ENCODE results near the gene CST4.
"Not testable (repeated sequence)": the region's sequence is repeated elsewhere in the genome, so short reads cannot be mapped to it uniquely, and the experiment has no call there.

CST4 gene

GRCh38 chr20:23640671-23641667 lies 47.9 kb downstream of the CST4 start:
- no peak for DNase-seq (ENCODE audit: low read depth)

- DNase-seq (ENCODE audit: low read depth), result no peak
Measured at GRCh38 chr20:23640018-23640601, 48.7 kb downstream of the CST4 start.

GRCh38 chr20:23639490-23639958 lies 49.3 kb downstream of the CST4 start:
- DNase-seq (ENCODE audit: low read depth), result no peak

- no peak for DNase-seq (ENCODE audit: low read depth)
Measured at GRCh38 chr20:23638309-23638708, 50.5 kb downstream of the CST4 start.

- DNase-seq (ENCODE audit: low read depth), result no peak
Measured at GRCh38 chr20:23637282-23638221, 51.3 kb downstream of the CST4 start, which contains the start of gene CST3. Gene CST3, minus strand, starts transcription at chr20:23637955. Its CDS starts 93 bp downstream, at chr20:23637862.

- DNase-seq (ENCODE audit: low read depth), result no peak
Measured at GRCh38 chr20:23636908-23637281, 51.9 kb downstream of the CST4 start.

GRCh38 chr20:23636182-23636907 lies 52.5 kb downstream of the CST4 start:
- no peak for DNase-seq (ENCODE audit: low read depth)

- not testable (repeated sequence) for DNase-seq (ENCODE audit: low read depth)
Measured at GRCh38 chr20:23635768-23636090, 53.1 kb downstream of the CST4 start.

Data from activated T-cell treated with anti-CD3 and anti-CD28 coated beads for 24 hours (primary cell).